Measurements from ENCODE around the gene MYADML2. TPM values are rescaled to one million over a fixed set of nuclear protein-coding genes. Genes with fewer than 3 reads are reported as not detected.

The MYADML2 gene
- total and polyA plus RNA-seq, 2 experiments from 2014 or later, result 0.70 to 1.7 TPM

DNA sequence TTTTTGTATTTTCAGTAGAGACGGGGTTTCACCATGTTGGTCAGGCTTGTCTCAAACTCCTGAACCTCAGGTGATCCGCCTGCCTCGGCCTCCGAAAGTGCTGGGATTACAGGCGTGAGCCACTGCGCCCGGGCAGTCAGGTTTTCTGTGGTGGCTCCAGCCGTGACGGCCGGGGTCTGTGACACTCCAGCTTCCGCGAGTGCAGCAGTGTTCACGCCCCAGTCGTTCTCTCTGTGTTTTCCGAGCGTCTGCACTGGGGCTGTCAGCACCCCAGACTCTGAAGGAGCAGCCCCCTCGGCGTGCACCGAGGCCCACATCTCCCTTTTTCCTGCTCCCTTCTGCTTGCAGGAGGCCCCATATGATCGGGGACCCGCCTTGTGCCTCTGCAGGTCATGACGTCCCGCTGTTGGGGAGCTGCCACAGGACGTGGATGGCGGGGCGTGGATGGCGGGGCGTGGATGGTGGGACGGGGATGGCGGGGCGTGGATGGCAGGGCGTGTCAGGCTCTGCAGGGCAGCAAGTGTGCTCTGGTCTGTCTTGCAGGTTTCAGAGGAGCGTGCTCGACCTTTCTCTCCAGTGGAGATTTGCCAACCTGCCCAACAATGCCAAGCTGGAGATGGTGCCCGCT, 36.1 kb upstream of the MYADML2 start:
- DNase-seq (ENCODE audit: low spot score) (no peak), ATAC-seq (no peak)
- Histone ChIP-seq H3K4me2 (no peak overlapping the region), H3K4me1 (ENCODE audit: insufficient read depth) (no peaks in the 10 kb centered on the region), H2AFZ (no peak overlapping the region), H3K9me2 (ENCODE audit: insufficient read depth) (no peaks in the 10 kb centered on the region), H3K79me2 (replicated peaks; ENCODE audit: insufficient read depth) (peaks cover 7% of the 10 kb centered on the region), H3K4me3 (no peak overlapping the region), H3K36me3 (ENCODE audit: insufficient read depth) (peaks cover 4% of the 10 kb centered on the region; the same call in 1 of the 2 replicates), H3K27ac (ENCODE audit: low read depth) (no peak overlapping the region), H4K20me1 (replicated peaks; ENCODE audit: insufficient read depth) (no peaks in the 10 kb centered on the region; the same call in none of the 2 replicates), H3K27me3 (ENCODE audit: insufficient read depth) (no peaks in the 10 kb centered on the region), H3F3A (replicated peaks; ENCODE audit: low read depth) (peaks cover 4% of the 10 kb centered on the region; the same call in 1 of the 2 replicates)
- TF ChIP-seq EZH2phosphoT487 (IDR thresholded peaks at IDR 0.05; ENCODE audit: unreplicated experiment) (no peak), CREB1 (CRISPR knock-in tag; IDR thresholded peaks at IDR 0.05; ENCODE audit: low read depth) (no peak), ZNF331 (CRISPR knock-in tag; IDR thresholded peaks at IDR 0.05; ENCODE audit: low read depth) (no peak), JUNB (IDR thresholded peaks at IDR 0.05; ENCODE audit: unreplicated experiment) (no peak), POLR2AphosphoS5 (IDR thresholded peaks at IDR 0.05; ENCODE audit: low read depth) (no peak), EZH2 (IDR thresholded peaks at IDR 0.05; ENCODE audit: low read depth, unreplicated experiment) (no peak), STAT1 (IDR thresholded peaks at IDR 0.05; ENCODE audit: unreplicated experiment) (no peak), ZNF114 (CRISPR knock-in tag; IDR thresholded peaks at IDR 0.05) (no peak), NANOG (IDR thresholded peaks at IDR 0.05; ENCODE audit: borderline replicate concordance) (no peak)
- TF ChIP-seq, protein P1, sequence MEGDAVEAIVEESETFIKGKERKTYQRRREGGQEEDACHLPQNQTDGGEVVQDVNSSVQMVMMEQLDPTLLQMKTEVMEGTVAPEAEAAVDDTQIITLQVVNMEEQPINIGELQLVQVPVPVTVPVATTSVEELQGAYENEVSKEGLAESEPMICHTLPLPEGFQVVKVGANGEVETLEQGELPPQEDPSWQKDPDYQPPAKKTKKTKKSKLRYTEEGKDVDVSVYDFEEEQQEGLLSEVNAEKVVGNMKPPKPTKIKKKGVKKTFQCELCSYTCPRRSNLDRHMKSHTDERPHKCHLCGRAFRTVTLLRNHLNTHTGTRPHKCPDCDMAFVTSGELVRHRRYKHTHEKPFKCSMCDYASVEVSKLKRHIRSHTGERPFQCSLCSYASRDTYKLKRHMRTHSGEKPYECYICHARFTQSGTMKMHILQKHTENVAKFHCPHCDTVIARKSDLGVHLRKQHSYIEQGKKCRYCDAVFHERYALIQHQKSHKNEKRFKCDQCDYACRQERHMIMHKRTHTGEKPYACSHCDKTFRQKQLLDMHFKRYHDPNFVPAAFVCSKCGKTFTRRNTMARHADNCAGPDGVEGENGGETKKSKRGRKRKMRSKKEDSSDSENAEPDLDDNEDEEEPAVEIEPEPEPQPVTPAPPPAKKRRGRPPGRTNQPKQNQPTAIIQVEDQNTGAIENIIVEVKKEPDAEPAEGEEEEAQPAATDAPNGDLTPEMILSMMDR (conservative IDR thresholded peaks at IDR 0.05; ENCODE audit: low read depth in 2 of 2), result no peak
- TF ChIP-seq, protein P2, sequence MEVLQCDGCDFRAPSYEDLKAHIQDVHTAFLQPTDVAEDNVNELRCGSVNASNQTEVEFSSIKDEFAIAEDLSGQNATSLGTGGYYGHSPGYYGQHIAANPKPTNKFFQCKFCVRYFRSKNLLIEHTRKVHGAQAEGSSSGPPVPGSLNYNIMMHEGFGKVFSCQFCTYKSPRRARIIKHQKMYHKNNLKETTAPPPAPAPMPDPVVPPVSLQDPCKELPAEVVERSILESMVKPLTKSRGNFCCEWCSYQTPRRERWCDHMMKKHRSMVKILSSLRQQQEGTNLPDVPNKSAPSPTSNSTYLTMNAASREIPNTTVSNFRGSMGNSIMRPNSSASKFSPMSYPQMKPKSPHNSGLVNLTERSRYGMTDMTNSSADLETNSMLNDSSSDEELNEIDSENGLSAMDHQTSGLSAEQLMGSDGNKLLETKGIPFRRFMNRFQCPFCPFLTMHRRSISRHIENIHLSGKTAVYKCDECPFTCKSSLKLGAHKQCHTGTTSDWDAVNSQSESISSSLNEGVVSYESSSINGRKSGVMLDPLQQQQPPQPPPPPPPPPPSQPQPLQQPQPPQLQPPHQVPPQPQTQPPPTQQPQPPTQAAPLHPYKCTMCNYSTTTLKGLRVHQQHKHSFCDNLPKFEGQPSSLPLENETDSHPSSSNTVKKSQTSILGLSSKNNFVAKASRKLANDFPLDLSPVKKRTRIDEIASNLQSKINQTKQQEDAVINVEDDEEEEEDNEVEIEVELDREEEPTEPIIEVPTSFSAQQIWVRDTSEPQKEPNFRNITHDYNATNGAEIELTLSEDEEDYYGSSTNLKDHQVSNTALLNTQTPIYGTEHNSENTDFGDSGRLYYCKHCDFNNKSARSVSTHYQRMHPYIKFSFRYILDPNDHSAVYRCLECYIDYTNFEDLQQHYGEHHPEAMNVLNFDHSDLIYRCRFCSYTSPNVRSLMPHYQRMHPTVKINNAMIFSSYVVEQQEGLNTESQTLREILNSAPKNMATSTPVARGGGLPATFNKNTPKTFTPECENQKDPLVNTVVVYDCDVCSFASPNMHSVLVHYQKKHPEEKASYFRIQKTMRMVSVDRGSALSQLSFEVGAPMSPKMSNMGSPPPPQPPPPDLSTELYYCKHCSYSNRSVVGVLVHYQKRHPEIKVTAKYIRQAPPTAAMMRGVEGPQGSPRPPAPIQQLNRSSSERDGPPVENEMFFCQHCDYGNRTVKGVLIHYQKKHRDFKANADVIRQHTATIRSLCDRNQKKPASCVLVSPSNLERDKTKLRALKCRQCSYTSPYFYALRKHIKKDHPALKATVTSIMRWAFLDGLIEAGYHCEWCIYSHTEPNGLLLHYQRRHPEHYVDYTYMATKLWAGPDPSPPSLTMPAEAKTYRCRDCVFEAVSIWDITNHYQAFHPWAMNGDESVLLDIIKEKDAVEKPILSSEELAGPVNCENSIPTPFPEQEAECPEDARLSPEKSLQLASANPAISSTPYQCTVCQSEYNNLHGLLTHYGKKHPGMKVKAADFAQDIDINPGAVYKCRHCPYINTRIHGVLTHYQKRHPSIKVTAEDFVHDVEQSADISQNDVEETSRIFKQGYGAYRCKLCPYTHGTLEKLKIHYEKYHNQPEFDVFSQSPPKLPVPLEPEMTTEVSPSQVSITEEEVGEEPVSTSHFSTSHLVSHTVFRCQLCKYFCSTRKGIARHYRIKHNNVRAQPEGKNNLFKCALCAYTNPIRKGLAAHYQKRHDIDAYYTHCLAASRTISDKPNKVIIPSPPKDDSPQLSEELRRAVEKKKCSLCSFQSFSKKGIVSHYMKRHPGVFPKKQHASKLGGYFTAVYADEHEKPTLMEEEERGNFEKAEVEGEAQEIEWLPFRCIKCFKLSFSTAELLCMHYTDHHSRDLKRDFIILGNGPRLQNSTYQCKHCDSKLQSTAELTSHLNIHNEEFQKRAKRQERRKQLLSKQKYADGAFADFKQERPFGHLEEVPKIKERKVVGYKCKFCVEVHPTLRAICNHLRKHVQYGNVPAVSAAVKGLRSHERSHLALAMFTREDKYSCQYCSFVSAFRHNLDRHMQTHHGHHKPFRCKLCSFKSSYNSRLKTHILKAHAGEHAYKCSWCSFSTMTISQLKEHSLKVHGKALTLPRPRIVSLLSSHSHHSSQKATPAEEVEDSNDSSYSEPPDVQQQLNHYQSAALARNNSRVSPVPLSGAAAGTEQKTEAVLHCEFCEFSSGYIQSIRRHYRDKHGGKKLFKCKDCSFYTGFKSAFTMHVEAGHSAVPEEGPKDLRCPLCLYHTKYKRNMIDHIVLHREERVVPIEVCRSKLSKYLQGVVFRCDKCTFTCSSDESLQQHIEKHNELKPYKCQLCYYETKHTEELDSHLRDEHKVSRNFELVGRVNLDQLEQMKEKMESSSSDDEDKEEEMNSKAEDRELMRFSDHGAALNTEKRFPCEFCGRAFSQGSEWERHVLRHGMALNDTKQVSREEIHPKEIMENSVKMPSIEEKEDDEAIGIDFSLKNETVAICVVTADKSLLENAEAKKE (CRISPR knock-in tag; IDR thresholded peaks at IDR 0.05), result no peak
- TF ChIP-seq, protein P3, sequence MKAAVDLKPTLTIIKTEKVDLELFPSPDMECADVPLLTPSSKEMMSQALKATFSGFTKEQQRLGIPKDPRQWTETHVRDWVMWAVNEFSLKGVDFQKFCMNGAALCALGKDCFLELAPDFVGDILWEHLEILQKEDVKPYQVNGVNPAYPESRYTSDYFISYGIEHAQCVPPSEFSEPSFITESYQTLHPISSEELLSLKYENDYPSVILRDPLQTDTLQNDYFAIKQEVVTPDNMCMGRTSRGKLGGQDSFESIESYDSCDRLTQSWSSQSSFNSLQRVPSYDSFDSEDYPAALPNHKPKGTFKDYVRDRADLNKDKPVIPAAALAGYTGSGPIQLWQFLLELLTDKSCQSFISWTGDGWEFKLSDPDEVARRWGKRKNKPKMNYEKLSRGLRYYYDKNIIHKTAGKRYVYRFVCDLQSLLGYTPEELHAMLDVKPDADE (IDR thresholded peaks at IDR 0.05), result no peak
- TF ChIP-seq, protein P4, sequence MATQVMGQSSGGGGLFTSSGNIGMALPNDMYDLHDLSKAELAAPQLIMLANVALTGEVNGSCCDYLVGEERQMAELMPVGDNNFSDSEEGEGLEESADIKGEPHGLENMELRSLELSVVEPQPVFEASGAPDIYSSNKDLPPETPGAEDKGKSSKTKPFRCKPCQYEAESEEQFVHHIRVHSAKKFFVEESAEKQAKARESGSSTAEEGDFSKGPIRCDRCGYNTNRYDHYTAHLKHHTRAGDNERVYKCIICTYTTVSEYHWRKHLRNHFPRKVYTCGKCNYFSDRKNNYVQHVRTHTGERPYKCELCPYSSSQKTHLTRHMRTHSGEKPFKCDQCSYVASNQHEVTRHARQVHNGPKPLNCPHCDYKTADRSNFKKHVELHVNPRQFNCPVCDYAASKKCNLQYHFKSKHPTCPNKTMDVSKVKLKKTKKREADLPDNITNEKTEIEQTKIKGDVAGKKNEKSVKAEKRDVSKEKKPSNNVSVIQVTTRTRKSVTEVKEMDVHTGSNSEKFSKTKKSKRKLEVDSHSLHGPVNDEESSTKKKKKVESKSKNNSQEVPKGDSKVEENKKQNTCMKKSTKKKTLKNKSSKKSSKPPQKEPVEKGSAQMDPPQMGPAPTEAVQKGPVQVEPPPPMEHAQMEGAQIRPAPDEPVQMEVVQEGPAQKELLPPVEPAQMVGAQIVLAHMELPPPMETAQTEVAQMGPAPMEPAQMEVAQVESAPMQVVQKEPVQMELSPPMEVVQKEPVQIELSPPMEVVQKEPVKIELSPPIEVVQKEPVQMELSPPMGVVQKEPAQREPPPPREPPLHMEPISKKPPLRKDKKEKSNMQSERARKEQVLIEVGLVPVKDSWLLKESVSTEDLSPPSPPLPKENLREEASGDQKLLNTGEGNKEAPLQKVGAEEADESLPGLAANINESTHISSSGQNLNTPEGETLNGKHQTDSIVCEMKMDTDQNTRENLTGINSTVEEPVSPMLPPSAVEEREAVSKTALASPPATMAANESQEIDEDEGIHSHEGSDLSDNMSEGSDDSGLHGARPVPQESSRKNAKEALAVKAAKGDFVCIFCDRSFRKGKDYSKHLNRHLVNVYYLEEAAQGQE (IDR thresholded peaks at IDR 0.05; ENCODE audit: unreplicated experiment), result no peak
- no peaks in the 10 kb centered on the region for H3K9me3 Mint-ChIP-seq
- no peak overlapping the region for H3K4me3 Mint-ChIP-seq
- H3K27me3 Mint-ChIP-seq (ENCODE audit: insufficient read depth, low read depth, poor library complexity), result peaks cover 9% of the 10 kb centered on the region
- peaks cover 53% of the 10 kb centered on the region for H3K36me3 Mint-ChIP-seq (ENCODE audit: low read depth)
- no peak overlapping the region for H3K27ac Mint-ChIP-seq
- peaks cover 6% of the 10 kb centered on the region; the same call in 2 of the 3 replicates for H3K4me1 Mint-ChIP-seq

Measured in GM23338 (cell line).